HCT116 (cell line): ENCODE results near the gene ARF1. TPM values are rescaled to one million over a fixed set of nuclear protein-coding genes. Genes with fewer than 3 reads are reported as not detected.

Experiments
- ATAC-seq: fragments of 200-7000 bp; cut with Tn5 transposase; 2 replicates; pipeline ENCODE4 v1.9.1; 2020; ENCODE audit warnings: mild to moderate bottlenecking, moderate library complexity
- BruUV-seq: library from RNA; stranded (reverse); fragments of 400-500 nt; replicated peaks from 2 replicates; lab custom pipeline; 2021; lab: Mats Ljungman, UMichigan
- CTCF ChIA-PET: fragments of 300-600 bp; sonication (Branson Sonifier 250); formaldehyde crosslinking; loops from one replicate; lab custom pipeline; 2021; ENCODE audit warnings: antibody characterized with exemption; lab: Charles Lee
- POLR2A ChIA-PET: fragments of 300-600, 350-600 bp; sonication (Branson Sonifier 250); formaldehyde crosslinking; loops from one replicate; lab custom pipeline; 2021; ENCODE audit warnings: antibody characterized with exemption; lab: Charles Lee
- RAD21 ChIA-PET, 2 experiments: fragments of 300-600 bp; sonication (Branson Sonifier 250); formaldehyde crosslinking; loops; one replicate each; lab custom pipeline; 2023; ENCODE audit warnings: low total read pairs in 2 of 2; ENCODE audit not compliant: uncharacterized antibody in 2 of 2, unreplicated experiment in 2 of 2, low non-redundant PET in 1 of 2; lab: Charles Lee
- DNase-seq: peaks from one replicate; pipeline ENCODE4 v3.0.0-alpha.2; 2010; ENCODE audit warnings: low read depth, low spot score
- H2AFZ ChIP-seq: fragments of 200-600 bp; shearing (Covaris generic), sonication (generic); 2 replicates; pipeline ENCODE4 v1.6.1; 2017; ENCODE audit warnings: low read depth, mixed run types, mixed read lengths, antibody characterized with exemption, low read length; ENCODE audit not compliant: poor library complexity, severe bottlenecking
- H3K27ac ChIP-seq: 2 replicates; pipeline ENCODE4 v1.5.1; 2012; ENCODE audit warnings: low read depth, low read length
- H3K27me3 ChIP-seq: fragments of 200-600 bp; sonication (generic); 2 replicates; pipeline ENCODE4 v1.6.1; 2016; ENCODE audit warnings: mixed run types, low read length, mixed read lengths; ENCODE audit not compliant: insufficient read depth
- H3K36me3 ChIP-seq, 2 experiments: fragments of 200-500 bp in 1 of 2; fragments of 200-600 bp in 1 of 2; sonication (Bioruptor generic) in 1 of 2; sonication (generic) in 1 of 2; 2 replicates each; pipeline versions ENCODE4 v1.5.1 to v1.6.1; 2014 to 2016; ENCODE audit warnings: low read length in 2 of 2, inconsistent platforms in 1 of 2, mixed read lengths in 1 of 2, mixed run types in 1 of 2; ENCODE audit not compliant: insufficient read depth in 2 of 2, control insufficient read depth in 1 of 2
- H3K4me1 ChIP-seq, 2 experiments: fragments of 200-600 bp in 1 of 2; sonication (generic) in 1 of 2; 2 replicates each; pipeline versions ENCODE4 v1.5.1 to v1.6.1; 2012 to 2017; ENCODE audit warnings: low read length in 2 of 2, inconsistent platforms in 1 of 2, mild to moderate bottlenecking in 1 of 2, mixed read lengths in 1 of 2, mixed run types in 1 of 2, moderate library complexity in 1 of 2; ENCODE audit not compliant: insufficient read depth in 2 of 2, control insufficient read depth in 1 of 2
- H3K4me2 ChIP-seq: fragments of 200-600 bp; sonication (generic); 2 replicates; pipeline ENCODE4 v1.6.1; 2017; ENCODE audit warnings: mixed run types, low read length, mixed read lengths
- H3K4me3 ChIP-seq, 2 experiments: fragments of 200-600 bp in 1 of 2; sonication (generic) in 1 of 2; replicated peaks in 1 of 2; 2 replicates each; pipeline ENCODE4 v1.5.1; 2011 to 2016; ENCODE audit warnings: low read length in 2 of 2, control low read depth in 1 of 2, low read depth in 1 of 2, mild to moderate bottlenecking in 1 of 2, mixed read lengths in 1 of 2, mixed run types in 1 of 2
- H3K79me2 ChIP-seq: fragments of 200-600 bp; sonication (generic); 2 replicates; pipeline ENCODE4 v1.6.1; 2017; ENCODE audit warnings: mild to moderate bottlenecking, mixed run types, low read length, moderate library complexity, mixed read lengths; ENCODE audit not compliant: insufficient read depth
- H3K9ac ChIP-seq: fragments of 200-600 bp; sonication (generic); 2 replicates; pipeline ENCODE4 v1.6.1; 2016; ENCODE audit warnings: low read length, mixed read lengths
- H3K9me2 ChIP-seq: fragments of 200-600 bp; sonication (generic), shearing (Covaris generic); 2 replicates; pipeline ENCODE4 v1.6.1; 2017; ENCODE audit warnings: mixed run types, mild to moderate bottlenecking, moderate library complexity; ENCODE audit not compliant: insufficient read depth
- H3K9me3 ChIP-seq, 2 experiments: fragments of 200-500 bp in 1 of 2; fragments of 200-600 bp in 1 of 2; sonication (Bioruptor generic) in 1 of 2; sonication (generic) in 1 of 2; 2 replicates each; pipeline ENCODE4 v1.6.1; 2014 to 2017; ENCODE audit warnings: low read length in 2 of 2, mixed read lengths in 2 of 2, inconsistent platforms in 1 of 2, low read depth in 1 of 2, mild to moderate bottlenecking in 1 of 2, mixed run types in 1 of 2, moderate library complexity in 1 of 2; ENCODE audit not compliant: control insufficient read depth in 1 of 2, insufficient read depth in 1 of 2
- H4K20me1 ChIP-seq: fragments of 200-600 bp; sonication (generic), shearing (Covaris generic); 2 replicates; pipeline ENCODE4 v1.6.1; 2017; ENCODE audit warnings: mixed run types, mild to moderate bottlenecking, moderate library complexity; ENCODE audit not compliant: insufficient read depth
- CEBPB ChIP-seq: IDR thresholded peaks from 2 replicates; pipeline ENCODE4 v1.6.1; 2012; ENCODE audit warnings: low read depth
- CTCF ChIP-seq, 3 experiments: fragments of 200-600 bp in 1 of 3; sonication (generic) in 1 of 3; IDR thresholded peaks in 2 of 3; conservative IDR thresholded peaks in 1 of 3; 2 replicates each; pipeline ENCODE4 v1.5.1; 2012 to 2017; ENCODE audit warnings: low read depth in 2 of 3, low read length in 2 of 3, antibody characterized with exemption in 1 of 3, borderline replicate concordance in 1 of 3, control low read depth in 1 of 3, mild to moderate bottlenecking in 1 of 3, mixed read lengths in 1 of 3, mixed run types in 1 of 3, moderate library complexity in 1 of 3; ENCODE audit not compliant: insufficient read depth in 1 of 3
- EZH2 ChIP-seq: fragments of 200-600 bp; sonication (generic); IDR thresholded peaks from 2 replicates; pipeline ENCODE4 v1.6.1; 2017; ENCODE audit warnings: antibody characterized with exemption, mixed run types
- MAX ChIP-seq: IDR thresholded peaks from 2 replicates; pipeline ENCODE4 v1.6.1; 2012
- POLR2A ChIP-seq: IDR thresholded peaks from 2 replicates; pipeline ENCODE4 v1.7.0; 2011; ENCODE audit warnings: borderline replicate concordance; ENCODE audit not compliant: insufficient read depth, insufficient read length; ENCODE audit errors: extremely low read depth
- SRF ChIP-seq: IDR thresholded peaks from 2 replicates; pipeline ENCODE4 v1.6.1; 2012; ENCODE audit warnings: low read depth
- ZNF274 ChIP-seq: fragments of 200-500 bp; sonication (Bioruptor generic); IDR thresholded peaks from 2 replicates; pipeline ENCODE4 v1.6.1; 2014; ENCODE audit warnings: mild to moderate bottlenecking, low read depth, low read length, inconsistent platforms
- intact Hi-C: fragments of 100-400 bp; cut with micrococcal nuclease; formaldehyde crosslinking; loops from 2 replicates; pipeline ENCODE4 v1.10.0; 2022
- total RNA-seq: library from RNA; stranded (reverse); gene quantifications from one replicate; pipeline ENCODE4 v1.2.1, GENCODE V29; 2021; ENCODE audit not compliant: unreplicated experiment

ARF1 gene
- total RNA-seq, 1 experiment from 2014 or later: 394 TPM

- Histone ChIP-seq H3K9ac (no peak overlapping the region), H3K36me3 (no peaks in the 10 kb centered on the region), H3K4me3 (no peak overlapping the region), H3K4me1 (peaks cover 0 to 12% of the 10 kb centered on the region in 2 experiments; a peak in 2 of 4 replicates), H3K27ac (no peak overlapping the region), H3K79me2 (no peaks in the 10 kb centered on the region), H3K9me3 (no peaks in the 10 kb centered on the region), H4K20me1 (no peaks in the 10 kb centered on the region), H3K27me3 (no peaks in the 10 kb centered on the region), H3K4me2 (no peak overlapping the region), H3K9me2 (no peaks in the 10 kb centered on the region), H2AFZ (no peak overlapping the region)
- ChIA-PET RAD21 (no interaction called here), CTCF (interaction anchor here (1.5 kb wide), 1 partner anchor 59 kb away, joined by 3 read pairs; no protein-coding TSS in a partner anchor), POLR2A (interaction anchor here (1.1 kb wide), 1 partner anchor 24 kb away, joined by 3 read pairs; the partner anchor contains the start of gene ARF1)
- BruUV-seq: no TSS peak
- TF ChIP-seq CTCF (IDR thresholded peaks at IDR 0.05 in 2 of 3, conservative IDR thresholded peaks at IDR 0.05 in 1 of 3; ENCODE audit: borderline replicate concordance in 1 of 3, insufficient read depth in 1 of 3, low read depth in 2 of 3, low read length in 2 of 3) (no peak), CEBPB (no peak), MAX (no peak), SRF (no peak), POLR2A (no peak), ZNF274 (no peak), EZH2 (no peak)
- ATAC-seq (no peak), DNase-seq (no peak)
- intact Hi-C loops: no loop called here
These were observed 24.1 kb upstream of the ARF1 start for GRCh38 chr1:228058172-228058948.
